ENCODE data around the gene STAC2.
A peak's percentile ranks its signal among the peaks of the same experiment; 100 is the strongest.
"Not testable (repeated sequence)": the region's sequence is repeated elsewhere in the genome, so short reads cannot be mapped to it uniquely, and the experiment has no call there.

STAC2 gene

DNA sequence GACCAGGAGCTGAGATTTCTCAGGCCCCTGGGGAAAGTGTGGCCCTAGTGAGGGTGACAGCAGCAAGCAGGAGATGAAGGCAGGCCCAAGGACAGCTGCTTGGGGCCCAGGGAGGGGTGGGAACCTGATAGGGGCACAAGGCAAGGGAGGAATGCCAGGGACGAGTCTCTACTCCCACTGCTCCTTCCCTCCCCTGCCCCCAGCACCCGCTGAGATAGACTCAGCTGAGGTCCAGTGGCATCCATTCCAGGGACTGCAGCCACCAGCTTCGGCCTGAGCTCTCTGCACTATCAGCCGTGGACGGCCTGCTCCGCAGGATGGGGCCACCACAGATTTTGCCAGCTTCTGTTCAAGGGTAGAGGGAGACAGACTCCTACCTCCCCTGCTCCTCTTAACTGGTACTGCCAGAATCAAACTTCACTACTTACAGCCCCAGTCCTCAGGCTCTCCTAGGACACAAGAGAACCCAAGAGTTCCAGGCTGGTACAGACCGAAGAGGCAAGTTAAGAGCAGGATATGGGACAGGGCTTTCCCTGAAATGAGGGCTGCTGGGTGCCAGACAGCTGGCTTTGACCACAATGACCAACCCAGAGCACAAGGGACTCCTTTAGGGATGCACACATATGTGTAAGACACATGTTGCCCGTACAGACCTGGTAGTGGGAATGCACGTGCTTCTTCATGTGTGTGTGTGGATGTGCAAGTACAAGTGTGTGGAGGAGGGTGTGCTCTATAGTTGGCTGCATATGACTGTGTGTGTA lies 33.8 kb downstream of the STAC2 start:
- DNase-seq (ENCODE audit: low spot score): no peak

DNA sequence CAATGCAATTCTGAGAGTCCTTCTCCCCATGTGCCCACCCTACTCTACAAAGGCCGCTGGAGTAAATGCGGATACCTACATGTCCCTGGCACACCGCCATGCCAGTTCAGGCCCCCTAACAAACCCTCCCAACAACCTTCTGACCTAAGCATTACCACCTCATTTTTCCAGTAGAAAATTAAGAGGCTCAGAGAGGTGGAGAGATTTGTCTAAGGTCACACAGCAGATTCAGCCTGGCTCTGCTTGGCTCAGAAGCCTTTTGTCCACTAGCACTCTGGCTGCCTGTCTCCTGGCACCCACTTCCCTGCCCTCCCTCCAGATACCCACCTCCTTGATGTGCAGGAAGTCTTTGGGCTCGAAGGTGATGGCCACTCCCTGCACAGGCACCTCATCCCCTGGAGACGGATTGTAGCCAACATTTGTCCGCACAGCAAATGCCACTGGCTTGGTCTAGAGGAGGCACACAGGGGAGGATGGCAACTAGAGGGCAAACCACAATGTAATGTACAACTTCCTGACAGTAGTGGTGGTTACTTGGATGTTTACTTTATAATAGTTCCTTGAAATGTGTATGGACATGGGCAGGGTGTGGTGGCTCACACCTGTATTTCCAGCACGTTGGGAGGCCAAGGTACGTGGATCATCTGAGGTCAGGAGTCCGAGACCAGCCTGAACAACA lies 38.5 kb downstream of the STAC2 start:
- DNase-seq (ENCODE audit: low spot score): no peak

GRCh38 chr17:39186481-39187002 lies 39.2 kb downstream of the STAC2 start:
- no peak for DNase-seq (ENCODE audit: low spot score)

GRCh38 chr17:39183720-39184119 lies 42.0 kb downstream of the STAC2 start:
- DNase-seq (ENCODE audit: low spot score): no peak

DNA sequence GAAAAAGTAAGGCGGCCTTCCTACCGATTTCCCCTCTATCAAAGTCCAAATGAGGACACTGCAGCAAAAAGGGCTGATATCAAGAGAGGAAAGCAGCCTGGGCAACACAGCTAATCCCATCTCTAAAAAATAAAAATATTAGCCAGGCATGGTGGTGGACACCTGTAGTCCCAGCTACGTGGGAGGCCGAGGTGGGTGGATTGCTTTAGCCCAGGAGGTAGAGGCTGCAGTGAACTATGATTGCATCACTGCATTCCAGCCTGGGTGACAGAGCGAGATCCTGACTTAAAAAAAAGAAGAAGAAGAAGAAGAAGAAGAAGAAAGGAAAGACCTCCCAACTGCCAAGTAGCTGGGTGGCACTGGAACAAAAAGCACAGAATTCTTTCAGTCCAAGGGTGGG lies 42.7 kb downstream of the STAC2 start:
- DNase-seq (ENCODE audit: low spot score): no peak

- no peak for DNase-seq (ENCODE audit: low spot score)
Measured at GRCh38 chr17:39181303-39181702, 44.4 kb downstream of the STAC2 start.

- no peak for DNase-seq (ENCODE audit: low spot score)
Measured at GRCh38 chr17:39178536-39178935, 47.2 kb downstream of the STAC2 start.

DNA sequence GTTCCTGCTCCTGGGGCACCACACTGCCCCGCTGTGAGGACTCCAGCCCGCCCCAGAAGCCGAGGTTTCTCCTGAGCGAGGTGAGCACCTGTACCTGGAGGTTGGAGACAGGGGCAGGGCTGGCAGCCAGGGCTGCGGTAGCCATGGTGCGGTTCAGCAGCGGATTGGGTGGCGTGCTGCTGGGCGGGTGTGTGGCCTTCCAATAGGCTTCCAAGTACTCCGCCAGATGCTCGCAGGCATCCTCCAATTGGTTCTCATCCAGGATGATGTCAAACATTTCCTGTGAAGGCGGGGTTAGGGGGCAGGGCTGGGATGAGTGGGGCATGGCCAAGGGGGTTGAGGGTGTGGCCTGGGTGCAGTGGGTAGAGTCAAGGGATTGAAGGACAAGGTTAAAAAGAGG lies 48.5 kb downstream of the STAC2 start:
- DNase-seq (ENCODE audit: low spot score): no peak

DNA sequence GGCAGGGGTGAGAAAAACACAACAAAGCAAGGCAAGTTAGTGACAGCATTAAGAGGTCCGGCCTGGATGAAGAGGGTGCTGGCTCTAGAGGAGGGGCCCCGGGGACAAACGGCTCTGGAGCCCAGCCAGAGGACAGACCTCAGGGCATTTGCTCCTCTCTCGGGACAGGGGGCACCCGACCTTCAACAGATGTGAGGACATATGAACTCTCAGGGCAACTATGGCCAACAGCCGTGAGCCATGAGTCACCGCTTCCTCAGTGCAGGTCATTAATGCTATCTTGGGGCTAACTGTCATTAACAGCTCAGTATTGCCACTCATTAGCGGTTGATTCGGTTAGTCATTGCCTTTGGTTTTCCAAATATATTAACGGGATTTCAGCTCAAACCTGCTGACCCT lies 50.1 kb downstream of the STAC2 start:
- no peak for DNase-seq (ENCODE audit: low spot score)

DNA sequence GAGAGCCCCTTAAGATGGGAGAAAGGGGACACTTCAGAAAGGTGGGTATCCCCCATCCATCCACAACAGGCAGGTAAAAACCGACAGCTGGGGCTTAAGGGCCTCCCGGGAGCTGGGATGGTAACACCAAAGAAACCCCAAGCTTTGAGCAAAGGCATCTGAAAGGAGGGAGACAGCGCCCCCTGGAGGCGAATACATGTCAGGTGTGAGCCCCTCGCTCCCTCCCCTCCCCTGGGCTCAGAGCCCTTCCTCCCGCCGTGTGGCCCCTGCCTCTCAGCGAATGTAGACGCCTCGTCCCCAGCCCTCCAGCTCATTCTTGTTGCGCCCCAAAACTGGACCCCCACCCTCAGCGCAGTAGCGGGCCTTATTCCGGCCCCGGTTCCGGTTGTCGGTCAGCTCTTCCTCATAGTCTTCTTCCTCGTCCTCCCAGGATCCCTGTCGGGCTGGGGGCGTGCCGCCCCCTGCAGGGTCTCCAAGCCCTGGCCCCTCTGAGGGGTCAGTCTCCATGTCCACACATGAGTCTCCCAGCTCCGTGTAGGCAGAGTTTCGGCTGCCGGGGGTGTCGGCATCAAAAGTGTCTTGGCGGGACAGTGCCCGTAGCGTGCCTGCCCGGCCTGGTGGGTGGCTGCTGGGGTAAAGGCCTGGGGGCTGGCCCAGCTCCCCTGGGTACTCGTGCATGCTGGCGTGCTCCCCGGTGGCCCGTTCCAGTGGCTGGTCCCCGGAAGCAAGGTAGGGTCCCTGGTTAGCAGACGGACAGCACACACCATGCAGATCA lies 50.6 kb downstream of the STAC2 start:
- peak; percentile 68 for DNase-seq (ENCODE audit: low spot score)

GRCh38 chr17:39173526-39174274 lies 52.0 kb downstream of the STAC2 start:
- no peak for DNase-seq (ENCODE audit: low spot score)

DNA sequence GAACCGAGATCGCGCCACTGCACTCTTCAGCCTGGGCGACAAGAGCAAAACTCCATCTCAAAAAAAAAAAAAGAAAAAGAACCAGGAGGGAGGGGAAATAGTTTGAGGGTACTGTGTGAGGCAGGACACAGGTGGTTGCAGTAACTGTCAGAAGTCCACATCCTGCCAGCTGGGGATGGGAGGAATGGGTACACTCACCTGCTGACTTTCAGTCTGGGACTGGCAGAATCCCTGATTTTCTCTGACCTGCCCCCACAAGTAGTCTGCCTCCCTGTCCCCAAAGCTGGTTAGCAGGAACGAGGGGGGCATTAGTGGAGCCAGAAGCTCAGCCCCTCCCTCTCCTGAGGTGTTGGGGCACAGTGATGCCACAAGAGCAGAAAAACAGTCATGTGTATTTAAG lies 52.7 kb downstream of the STAC2 start:
- DNase-seq (ENCODE audit: low spot score): no peak

DNA sequence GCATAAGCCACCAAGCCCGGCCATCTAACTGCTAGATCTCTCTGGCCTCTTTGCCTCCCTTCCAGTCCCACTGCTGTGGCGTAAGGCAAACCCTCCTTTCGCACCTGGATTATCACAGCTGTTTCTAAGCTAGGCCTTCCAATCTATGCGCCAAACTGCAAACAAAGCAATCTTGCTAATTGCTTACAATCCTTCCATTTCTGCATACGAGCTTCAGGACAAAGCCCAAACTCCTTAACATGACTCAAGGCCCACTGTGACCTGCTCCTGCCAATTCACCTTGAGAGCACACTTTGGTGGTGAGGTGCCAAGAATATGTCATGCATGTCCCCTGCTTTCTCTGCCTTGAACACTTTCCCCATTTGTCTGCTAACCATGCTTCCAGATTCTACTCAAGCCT lies 53.8 kb downstream of the STAC2 start:
- no peak for DNase-seq (ENCODE audit: low spot score)

- DNase-seq (ENCODE audit: low spot score): no peak
Measured at GRCh38 chr17:39170558-39170957, 55.2 kb downstream of the STAC2 start.

GRCh38 chr17:39170109-39170508 lies 55.6 kb downstream of the STAC2 start:
- DNase-seq (ENCODE audit: low spot score): no peak

DNA sequence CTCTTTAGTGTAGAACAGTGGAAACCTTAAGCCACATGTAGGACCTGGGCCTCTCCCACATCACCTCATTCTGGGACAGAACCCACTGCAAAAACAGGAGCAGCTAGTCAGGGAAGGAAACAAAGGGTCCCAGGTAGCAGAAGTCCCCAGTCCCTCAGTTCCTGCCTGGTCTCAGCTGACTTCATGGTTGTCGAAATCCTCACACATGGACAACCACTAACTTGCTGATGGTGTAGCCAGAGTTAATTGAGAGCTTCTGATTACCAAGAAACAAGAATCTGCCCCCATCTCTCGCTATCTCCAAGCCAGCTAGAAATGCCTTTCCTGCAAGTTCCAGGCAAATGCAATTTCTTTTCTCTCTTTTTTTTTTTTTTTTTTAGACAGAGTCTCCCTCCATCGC lies 56.2 kb downstream of the STAC2 start:
- DNase-seq (ENCODE audit: low spot score): no peak

DNA sequence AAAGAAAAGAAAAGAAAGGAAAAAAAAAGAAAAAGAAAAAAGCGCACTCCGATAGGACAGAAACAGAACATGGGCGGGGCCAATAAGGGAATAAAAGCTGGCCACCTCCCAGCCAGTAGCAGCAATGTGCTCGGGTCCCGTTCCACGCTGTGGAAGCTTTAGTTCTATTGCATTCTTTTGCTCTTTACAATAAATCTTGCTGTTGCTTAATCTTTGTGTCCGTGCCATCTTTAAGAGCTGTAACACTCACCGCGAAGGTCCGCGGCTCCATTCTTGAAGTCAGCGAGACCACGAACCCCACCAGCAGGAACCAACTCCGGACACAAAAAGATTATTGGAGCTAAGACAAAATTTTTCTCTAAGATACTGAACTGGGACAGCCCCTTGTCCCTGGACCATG lies 56.6 kb downstream of the STAC2 start:
- DNase-seq (ENCODE audit: low spot score): no peak

DNA sequence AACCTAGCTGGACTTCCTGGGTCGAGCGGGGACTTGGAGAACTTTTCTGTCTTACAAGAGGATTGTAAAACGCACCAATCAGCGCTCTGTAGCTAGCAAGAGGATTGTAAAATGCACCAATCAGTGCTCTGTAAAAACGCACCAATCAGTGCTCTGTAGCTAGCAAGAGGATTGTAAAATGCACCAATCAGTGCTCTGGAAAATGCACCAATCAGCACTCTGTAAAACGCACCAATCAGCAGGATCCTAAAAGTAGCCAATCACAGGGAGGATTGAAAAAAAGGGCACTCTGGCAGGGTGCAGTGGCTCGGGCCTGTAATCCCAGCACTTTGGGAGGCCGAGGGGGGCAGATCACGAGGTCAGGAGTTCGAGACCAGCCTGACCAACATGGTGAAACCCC lies 57.2 kb downstream of the STAC2 start:
- DNase-seq (ENCODE audit: low spot score): not testable (repeated sequence)

DNA sequence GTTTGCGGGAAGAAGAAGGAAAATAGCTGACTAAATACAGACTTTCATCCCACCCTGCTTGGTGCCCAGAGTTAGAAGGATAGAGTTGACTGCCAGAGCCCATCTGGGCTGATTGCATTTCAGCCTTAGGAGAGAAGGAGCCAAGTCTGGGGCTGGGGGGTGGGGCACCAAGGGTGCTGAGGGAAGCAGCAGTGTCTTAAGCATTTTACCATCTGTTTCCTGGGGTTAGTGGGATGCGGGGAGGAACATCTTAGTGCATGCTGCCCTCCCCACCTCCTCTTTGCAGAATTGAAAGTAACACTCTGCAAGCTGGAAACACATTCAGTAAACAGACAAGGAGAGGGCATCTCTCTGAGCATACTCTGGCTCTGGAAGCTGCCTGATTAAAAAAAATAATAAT lies 58.3 kb downstream of the STAC2 start:
- DNase-seq (ENCODE audit: low spot score): no peak

DNA sequence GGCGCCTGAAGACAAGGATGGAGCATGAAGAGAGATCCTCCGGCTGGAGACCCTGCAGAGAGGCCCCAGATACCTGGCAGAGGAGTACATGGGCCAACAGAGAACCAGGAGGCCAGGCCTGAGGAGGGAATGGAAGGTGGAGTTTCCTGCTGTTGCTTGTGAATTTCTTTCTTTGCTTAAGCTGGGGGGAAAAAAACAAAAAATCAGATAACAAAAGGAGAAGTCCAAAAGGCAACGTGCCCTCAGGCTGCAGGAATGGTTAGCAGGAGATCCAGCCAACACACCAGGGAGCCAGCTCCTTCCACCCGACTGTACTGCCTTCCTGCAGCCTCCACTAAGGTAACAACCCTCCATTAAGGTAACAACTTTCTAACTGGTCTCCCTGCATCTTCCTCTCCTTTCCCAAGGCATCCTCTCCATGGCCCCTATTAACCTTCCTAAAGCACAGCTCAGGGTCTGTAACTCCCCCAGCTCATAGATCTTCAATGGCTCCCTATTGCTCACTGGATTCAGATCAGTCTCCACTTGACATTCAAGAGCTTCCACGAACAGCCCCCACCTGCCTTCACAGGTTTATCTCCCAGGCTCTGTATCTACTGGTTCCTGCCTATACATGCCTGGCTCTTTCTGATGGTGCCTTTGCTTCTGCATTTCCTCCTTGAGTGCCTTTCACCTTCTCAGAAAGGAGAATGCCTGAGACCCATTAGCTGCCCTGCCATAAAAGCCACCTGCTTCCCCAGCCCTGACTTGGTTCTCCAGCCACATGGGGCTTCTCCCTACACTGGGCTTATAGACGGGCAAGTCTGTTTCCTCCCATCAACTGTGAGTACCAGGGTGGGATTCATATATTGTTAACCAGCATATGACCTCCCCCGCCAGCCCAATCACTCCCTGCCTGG lies 59.1 kb downstream of the STAC2 start:
- DNase-seq (ENCODE audit: low spot score): no peak

Data from SK-N-DZ (cell line).